Measurements from ENCODE around the gene HELQ.
"Not testable (repeated sequence)": the region's sequence is repeated elsewhere in the genome, so short reads cannot be mapped to it uniquely, and the experiment has no call there.

The HELQ gene

DNA sequence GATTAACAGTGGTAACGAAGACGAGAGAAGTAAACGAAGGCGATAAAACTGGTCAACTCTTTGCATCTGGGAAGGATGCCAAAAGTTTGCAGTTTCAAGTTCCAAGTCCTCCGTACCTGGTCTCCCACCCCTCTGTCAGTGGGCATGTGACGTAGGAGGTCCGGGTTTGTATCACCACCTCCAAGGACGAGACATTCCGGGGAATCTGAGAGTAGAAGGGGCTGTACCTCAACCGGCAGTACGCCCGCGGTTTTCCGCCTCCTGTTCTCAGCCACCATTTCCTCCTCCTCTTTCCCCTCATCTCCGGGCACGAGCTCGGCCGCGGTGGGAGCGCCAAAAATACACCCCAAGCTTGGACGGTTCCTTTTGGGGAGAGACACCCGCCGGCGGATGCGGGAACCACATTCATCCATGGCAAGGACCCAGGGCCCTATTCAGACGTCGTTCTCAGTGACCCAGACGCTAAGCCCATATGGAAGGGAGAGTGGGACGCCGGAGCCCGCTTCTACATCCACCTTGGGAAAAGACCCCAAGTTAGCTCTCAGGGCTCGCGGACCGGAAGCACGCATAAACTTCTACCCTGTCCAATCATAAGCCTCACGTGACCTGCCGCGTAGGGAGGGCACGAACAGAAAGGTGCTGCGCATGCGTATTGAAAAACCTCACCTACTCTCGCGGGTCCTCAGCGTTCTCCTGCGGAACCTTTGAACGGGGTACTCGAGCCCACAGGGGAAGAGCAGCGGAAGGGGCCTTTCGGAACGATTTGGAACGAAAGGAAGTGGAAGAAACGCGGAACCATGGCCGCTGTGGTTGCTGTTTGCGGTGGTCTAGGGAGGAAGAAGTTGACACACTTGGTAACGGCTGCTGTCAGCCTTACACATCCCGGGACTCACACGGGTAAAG, at the start of gene HELQ, which contains the start of gene MRPS18C:
TSS of gene HELQ (minus strand) at position 543 of the 903 bp plus-strand sequence. CDS start at position 413, 130 bp downstream.
TSS of gene MRPS18C (plus strand) at position 778 of the 903 bp plus-strand sequence. CDS start at position 798, 20 bp downstream.
- DNase-seq, result peak; percentile 97

DNA sequence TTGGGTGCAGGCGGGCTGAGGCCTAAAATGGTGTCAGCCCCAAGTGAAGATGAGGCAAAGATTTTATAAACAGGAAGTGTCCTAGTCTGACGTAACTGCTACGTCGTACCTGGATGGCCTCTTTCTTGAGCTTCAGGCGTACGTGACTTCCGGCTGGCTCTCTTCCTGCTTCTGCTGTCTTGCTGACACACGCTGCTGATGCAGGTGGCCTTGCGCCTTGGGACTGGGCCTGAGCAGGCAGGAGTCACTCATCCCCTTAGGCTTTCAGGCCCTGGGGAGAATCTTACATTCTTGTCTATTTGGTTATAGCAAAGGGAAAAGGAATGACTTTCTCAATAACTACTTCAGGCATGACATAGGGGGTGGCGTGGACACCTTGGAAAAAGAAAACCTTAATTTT, 49.4 kb upstream of the HELQ start:
- DNase-seq, result no peak

GRCh38 chr4:83504503-83504902, 48.9 kb upstream of the HELQ start:
- no peak for DNase-seq

- peak; percentile 44 for DNase-seq
These were observed 48.4 kb upstream of the HELQ start for GRCh38 chr4:83503974-83504373.

DNA sequence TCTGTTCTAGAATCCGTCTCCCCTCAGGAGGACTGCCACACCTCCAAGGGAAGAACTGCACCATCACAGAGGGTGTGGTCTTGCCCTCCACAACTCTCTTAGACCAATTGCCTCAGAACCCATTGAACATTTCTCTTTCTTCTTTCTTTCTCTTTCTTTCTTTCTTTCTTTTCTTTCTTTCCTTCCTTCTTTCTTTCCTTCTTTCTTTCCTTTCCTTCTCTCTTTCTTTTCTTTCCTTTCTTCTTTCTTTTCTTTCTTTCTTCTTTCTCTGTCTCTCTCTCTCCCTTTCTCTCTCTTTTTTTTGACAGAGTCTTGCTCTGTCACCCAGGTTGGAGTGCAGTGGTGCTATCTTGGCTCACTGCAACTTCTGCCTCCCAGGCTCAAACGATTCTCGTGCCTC, 46.0 kb upstream of the HELQ start:
- not testable (repeated sequence) for DNase-seq

DNA sequence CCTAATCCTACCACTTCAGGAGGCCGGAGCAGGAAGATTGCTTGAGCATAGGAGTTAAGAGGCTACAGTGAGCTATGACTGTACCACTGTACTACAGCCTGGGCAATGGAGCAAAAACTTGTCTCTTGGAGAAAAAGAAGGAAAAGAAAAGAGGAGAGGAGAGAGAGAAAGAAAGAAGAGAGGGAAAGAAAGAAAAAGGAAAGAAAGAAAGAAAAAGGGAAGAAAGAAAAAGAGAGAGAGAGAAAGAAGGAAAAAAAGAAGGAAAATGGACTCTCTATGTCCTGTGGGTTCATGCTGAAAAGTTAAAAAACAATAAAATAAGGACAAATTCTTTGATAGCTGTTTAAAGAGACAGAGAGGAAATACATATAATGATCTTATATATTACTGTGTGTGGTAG, 42.6 kb upstream of the HELQ start:
- DNase-seq, result no peak

DNA sequence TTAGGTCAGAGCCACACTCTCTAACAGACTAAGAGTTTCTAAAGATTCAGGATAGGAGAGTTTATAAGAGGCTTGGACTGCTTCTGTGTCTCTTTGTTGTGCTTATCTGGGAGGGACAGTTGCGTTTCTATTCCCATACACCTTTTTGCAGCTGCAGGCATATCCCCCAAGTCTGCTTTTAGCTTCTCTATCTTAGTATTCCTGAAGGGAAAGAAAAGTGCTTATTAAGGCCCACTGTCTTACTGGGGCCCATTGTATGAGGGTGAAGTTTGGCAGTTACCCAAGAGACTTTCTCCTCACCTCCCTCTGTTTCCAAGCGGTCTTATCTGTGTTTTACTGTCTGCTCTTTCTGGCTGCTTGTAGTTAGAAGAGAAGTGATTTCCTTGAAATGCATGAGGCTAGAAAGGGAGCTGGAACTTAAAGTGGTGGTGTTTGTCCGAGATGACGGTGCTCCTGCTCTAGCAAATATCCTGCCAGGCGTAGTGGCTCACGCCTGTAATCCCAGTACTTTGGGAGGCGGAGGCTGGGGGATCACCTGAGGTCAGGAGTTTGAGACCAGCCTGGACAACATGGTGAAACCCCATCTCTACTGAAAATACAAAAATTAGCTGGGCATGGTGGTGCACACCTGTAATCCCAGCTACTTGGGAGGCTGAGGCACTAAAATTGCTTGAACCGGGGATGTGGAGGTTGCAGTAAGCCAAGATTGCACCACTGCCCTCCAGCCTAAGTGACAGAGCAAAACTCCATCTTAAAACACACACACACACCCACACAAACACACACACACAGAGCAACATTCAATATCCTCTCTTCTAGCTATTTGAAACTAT, 40.7 kb upstream of the HELQ start:
- DNase-seq, result not testable (repeated sequence)

DNA sequence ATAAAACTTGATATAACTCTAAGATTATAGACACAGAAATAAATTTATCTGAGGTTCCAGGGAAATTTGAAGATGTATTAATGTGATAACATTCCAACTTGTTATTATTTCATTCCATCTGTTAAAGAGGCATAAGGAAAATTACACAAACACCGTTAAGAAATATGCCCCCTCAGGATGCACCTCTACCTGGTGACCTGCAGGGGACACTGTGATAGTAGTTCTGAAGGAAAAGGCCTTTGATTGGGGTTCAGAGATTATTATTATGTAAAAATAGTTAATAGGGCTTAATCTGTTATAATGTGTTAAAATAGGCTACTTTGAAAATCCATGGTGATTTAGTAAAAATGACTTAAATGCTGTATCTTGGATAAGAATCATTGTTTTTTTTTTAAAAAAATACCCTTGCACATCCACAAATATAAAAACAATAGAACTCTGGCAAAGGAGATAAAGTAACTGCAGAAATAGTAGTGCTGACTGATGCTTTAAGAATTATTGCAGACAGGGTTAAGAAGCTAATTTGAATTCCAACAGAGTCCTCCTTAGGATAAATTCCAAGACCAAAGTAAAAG, 35.3 kb upstream of the HELQ start:
- peak; percentile 49 for DNase-seq

DNA sequence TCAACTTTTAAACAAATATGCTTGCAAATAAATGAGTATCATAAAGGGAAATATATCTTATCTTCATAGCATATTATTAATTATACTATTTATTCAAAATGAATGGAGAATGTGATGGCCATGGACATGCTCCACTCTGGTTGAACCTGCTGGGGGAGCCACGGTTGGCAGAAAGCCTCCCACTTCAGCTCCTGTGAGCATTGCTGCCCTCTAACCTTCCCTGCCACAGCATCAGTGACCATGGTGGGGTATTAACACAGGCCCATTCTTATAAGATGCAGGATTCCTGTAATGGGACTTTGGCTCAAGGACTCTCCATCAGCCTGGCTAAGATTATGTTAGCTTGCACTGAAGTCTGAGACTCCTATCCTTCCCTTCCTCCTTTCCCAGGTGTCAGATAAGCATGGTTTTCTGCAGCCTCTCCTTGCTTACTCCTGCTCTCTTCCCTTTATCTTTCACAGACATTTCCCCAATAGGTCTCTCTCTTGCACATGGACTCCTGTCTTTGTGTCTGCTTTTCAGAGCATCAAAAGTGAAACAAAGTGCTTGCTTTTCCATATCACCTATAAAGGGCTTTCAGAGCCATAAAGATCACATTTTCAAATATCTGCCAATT, 34.2 kb upstream of the HELQ start:
- DNase-seq, result no peak

GRCh38 chr4:83486457-83487129, 31.0 kb upstream of the HELQ start:
- DNase-seq, result no peak

GRCh38 chr4:83484500-83485461, 29.2 kb upstream of the HELQ start, which contains the start of gene ABRAXAS1:
Gene ABRAXAS1 (minus strand): TSS chr4:83485100. CDS start chr4:83485072, 28 bp downstream.
- DNase-seq, result peak; percentile 94

GRCh38 chr4:83473966-83474365, 18.3 kb upstream of the HELQ start:
- DNase-seq, result no peak

DNA sequence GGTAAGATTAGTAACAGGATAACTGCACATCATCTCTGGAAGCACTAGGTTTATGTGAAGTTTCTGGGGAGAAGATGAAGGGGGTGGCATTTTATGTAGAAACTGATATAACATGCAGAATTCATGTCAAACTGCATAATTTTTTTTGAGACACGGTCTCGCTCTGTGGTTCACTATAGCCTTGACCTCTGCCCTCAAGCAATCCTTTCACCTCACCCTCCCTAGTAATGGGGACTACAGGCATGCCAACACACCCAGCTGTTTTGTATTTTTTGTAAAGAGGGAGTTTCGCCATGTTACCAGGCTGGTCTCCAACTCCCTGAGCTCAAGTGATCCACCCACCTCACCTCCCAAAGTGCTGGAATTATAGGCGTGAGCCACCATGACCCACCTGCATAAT, 17.8 kb upstream of the HELQ start:
- no peak for DNase-seq

- no peak for DNase-seq
These were observed 520 bp upstream of the HELQ start for GRCh38 chr4:83456184-83456501.

DNA sequence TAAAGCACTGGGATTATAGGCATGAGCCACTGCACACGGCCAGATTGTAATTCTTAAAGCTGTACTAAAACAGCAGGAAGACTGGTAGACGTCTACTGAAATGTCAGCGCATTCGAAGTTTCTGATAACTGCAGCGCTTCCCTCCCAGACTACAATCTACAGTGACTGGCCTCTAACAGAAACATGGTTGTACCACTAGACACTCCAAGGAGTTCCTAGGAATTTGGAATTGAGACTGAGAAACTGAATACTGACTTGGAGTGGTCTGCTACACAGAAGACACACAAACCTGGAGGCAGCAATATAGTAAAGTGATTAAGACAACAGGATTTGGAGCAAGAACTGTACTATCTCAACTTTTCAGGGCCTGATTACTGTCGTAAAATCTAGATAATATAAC, 937 bp downstream of the HELQ start:
- peak; percentile 13 for DNase-seq

GRCh38 chr4:83449009-83449408, 6.6 kb downstream of the HELQ start:
- DNase-seq, result no peak

GRCh38 chr4:83440899-83441298, 14.7 kb downstream of the HELQ start:
- no peak for DNase-seq

DNA sequence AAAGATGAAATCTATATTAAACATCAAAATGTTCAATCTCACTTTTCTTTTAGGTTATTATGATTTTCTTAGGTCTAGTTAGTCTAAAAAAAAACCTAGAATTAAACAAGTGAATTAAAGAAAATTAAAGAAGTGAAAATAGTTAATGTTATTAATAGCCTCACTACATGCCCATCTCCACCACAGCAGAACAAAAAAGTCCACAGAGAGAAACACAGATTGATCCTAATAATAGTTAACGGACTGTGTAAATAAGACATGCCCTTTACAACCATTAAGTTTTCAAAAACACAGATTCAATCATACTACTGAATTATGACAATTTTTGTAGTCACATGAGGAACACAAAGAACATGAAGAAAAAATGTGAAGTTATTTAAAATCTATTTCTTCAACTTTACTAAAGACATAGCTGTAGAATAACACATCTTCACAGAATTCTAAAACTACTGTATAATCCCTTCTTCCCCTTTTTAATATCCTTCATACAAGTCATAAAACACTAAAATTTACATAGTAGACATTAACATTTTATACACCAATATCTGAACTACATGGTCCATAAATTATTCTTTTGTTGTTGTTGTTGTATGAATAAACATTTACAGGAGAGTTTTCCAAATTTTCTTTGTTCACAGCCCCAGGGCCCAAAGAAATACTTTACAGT, 15.3 kb downstream of the HELQ start:
- no peak for DNase-seq

DNA sequence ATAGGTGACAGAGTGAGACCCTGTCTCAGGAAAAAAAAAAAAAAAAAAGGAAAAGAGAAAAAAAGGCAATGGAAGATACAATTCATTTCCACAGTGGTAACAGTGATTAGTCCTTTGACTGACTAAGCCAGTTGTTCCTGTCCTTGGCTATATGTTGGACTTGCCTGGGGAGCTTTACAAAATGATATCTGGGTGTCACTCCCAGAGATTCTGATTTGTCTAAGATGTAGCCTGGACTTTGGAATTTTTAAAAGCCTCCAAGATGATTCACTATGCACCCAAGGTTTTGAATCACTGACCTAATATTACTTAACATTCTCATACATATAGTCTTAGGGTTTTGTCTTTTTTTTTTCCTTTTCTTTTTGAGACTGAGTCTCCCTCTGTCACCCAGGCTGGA, 16.9 kb downstream of the HELQ start:
- DNase-seq, result no peak

- no peak for DNase-seq
These were observed 18.9 kb downstream of the HELQ start for GRCh38 chr4:83436680-83437079.

DNA sequence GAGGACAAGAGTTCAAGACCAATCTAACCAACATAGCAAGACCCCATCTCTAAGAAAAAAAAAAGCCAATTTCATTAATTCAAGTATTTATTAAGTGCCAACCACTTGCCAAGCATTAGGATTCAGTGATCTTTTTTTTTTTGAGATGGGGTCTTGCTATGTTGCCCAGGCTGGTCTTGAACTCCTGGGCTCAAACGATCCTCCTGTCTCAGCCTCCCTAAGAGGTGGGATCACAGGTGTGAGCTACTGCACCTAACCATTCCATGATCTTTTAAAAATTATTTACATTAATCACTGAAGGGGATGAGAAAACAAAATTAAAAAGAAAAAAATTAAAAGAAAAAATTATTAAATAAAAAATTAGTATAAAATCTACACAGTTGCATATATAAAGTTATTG, 24.4 kb downstream of the HELQ start:
- no peak for DNase-seq

Measured in CD4-positive, alpha-beta T cell treated with Interleukin-10 for 1 hour (primary cell).